ENCODE measurements around the gene MAP6D1. TPM values are rescaled to one million over a fixed set of nuclear protein-coding genes. Genes with fewer than 3 reads are reported as not detected.
A peak's percentile ranks its signal among the peaks of the same experiment; 100 is the strongest.

The MAP6D1 gene
- total RNA-seq = 1 to 10 TPM in 6 of 7 donors, not detected in 1; 1.2 to 3.1 (median 1.8) TPM
- 1 to 10 TPM in 1 of 3 donors, under 1 TPM in 2; 0.77 to 2.1 (median 0.99) TPM for polyA plus RNA-seq
- long read RNA-seq, donor 1, partial matches to known transcripts = 0 of 1 reads
- long read RNA-seq, donor 1, other reads (novel, unspliced or antisense) = 0 of 1 reads
- long read RNA-seq, donor 2, partial matches to known transcripts = 0 of 1 reads
- long read RNA-seq, donor 2, other reads (novel, unspliced or antisense) = 0 of 1 reads

GRCh38 chr3:183825456-183826161 lies at the start of gene MAP6D1:
TSS of gene MAP6D1 (minus strand) at chr3:183825577. CDS start at chr3:183825547, 30 bp downstream.
- peak within 1 kb of the TSS; percentile 53 to 80 (median 58) for H3K4me3 ChIP-seq
- H3K27me3 ChIP-seq (replicated peaks in 1 of 7) = peaks cover 0 to 14% (median 0%) of the 10 kb centered on the region in 7 donors
- intact Hi-C loops (cut with DNase I; ENCODE audit: low total_unique reads) = no loop called here
- H3K4me1 ChIP-seq = peaks cover 13 to 28% (median 21%) of the 10 kb centered on the region in 6 donors
- peak; percentile 84 for DNase-seq
- peaks cover 0 to 33% (median 15%) of the 10 kb centered on the region in 6 donors for H3K36me3 ChIP-seq
- no peaks in the 10 kb centered on the region for H3K9me3 ChIP-seq
- TF ChIP-seq POLR2AphosphoS5 (IDR thresholded peaks at IDR 0.05) (peak in 2 of 3 donors; percentile 19 to 54), CTCF (IDR thresholded peaks at IDR 0.05 in 8 of 11, conservative IDR thresholded peaks at IDR 0.05 in 3 of 11) (peak in 4 of 11 experiments; percentile 10 to 40 (median 24)), POLR2A (IDR thresholded peaks at IDR 0.05) (no peak)
- WGBS, 5 donors = 4 to 7% (median 6%) methylated on average over 23 to 69 of the region's 69 CpGs
- peak within 1 kb of the TSS in 5 of 8 donors; percentile 7 to 45 (median 27) for H3K27ac ChIP-seq

- H3K9me3 ChIP-seq = no peaks in the 10 kb centered on the region
- DNase-seq = no peak
- 92 to 100% (median 96%) methylated on average over 3 of the region's 3 CpGs for WGBS, 5 donors
- no peak for TF ChIP-seq POLR2A (IDR thresholded peaks at IDR 0.05)
- TF ChIP-seq CTCF (IDR thresholded peaks at IDR 0.05 in 8 of 11, conservative IDR thresholded peaks at IDR 0.05 in 3 of 11) = no peak
- no peak for TF ChIP-seq POLR2AphosphoS5 (IDR thresholded peaks at IDR 0.05)
- H3K4me3 ChIP-seq = no peak overlapping the region
- H3K27ac ChIP-seq = no peak overlapping the region
- H3K36me3 ChIP-seq = peaks cover 0 to 38% (median 0%) of the 10 kb centered on the region in 6 donors
- intact Hi-C loops (cut with DNase I; ENCODE audit: low total_unique reads) = no loop called here
- peaks cover 0 to 92% (median 30%) of the 10 kb centered on the region in 6 donors for H3K4me1 ChIP-seq
- H3K27me3 ChIP-seq (replicated peaks in 1 of 7) = no peaks in the 10 kb centered on the region
These were observed 48.5 kb upstream of the MAP6D1 start for GRCh38 chr3:183873914-183874313.

- no peak for DNase-seq
- Histone ChIP-seq H3K36me3 (peaks cover 3 to 34% (median 15%) of the 10 kb centered on the region in 6 donors), H3K4me1 (peaks cover 0 to 77% (median 21%) of the 10 kb centered on the region in 6 donors), H3K4me3 (no peak overlapping the region), H3K9me3 (no peaks in the 10 kb centered on the region), H3K27ac (no peak overlapping the region), H3K27me3 (replicated peaks in 1 of 7) (no peaks in the 10 kb centered on the region)
- 64 to 87% (median 72%) methylated on average over 2 of the region's 2 CpGs for WGBS, 5 donors
- TF ChIP-seq POLR2A (IDR thresholded peaks at IDR 0.05) (no peak), POLR2AphosphoS5 (IDR thresholded peaks at IDR 0.05) (no peak), CTCF (IDR thresholded peaks at IDR 0.05 in 8 of 11, conservative IDR thresholded peaks at IDR 0.05 in 3 of 11) (no peak)
- intact Hi-C loops (cut with DNase I; ENCODE audit: low total_unique reads) = no loop called here
These were observed 46.2 kb upstream of the MAP6D1 start for GRCh38 chr3:183871541-183871940.

GRCh38 chr3:183870563-183870962 lies 45.2 kb upstream of the MAP6D1 start:
- Histone ChIP-seq H3K4me1 (peaks cover 0 to 68% (median 17%) of the 10 kb centered on the region in 6 donors), H3K27me3 (replicated peaks in 1 of 7) (no peaks in the 10 kb centered on the region), H3K36me3 (peaks cover 3 to 35% (median 24%) of the 10 kb centered on the region in 6 donors), H3K27ac (no peak overlapping the region), H3K4me3 (no peak overlapping the region), H3K9me3 (no peaks in the 10 kb centered on the region)
- no peak for DNase-seq
- intact Hi-C loops (cut with DNase I; ENCODE audit: low total_unique reads) = no loop called here
- WGBS, 5 donors = 57 to 71% (median 63%) methylated on average over 3 of the region's 3 CpGs
- no peak for TF ChIP-seq POLR2AphosphoS5 (IDR thresholded peaks at IDR 0.05)
- no peak for TF ChIP-seq POLR2A (IDR thresholded peaks at IDR 0.05)
- TF ChIP-seq CTCF (IDR thresholded peaks at IDR 0.05 in 8 of 11, conservative IDR thresholded peaks at IDR 0.05 in 3 of 11) = no peak
